T1000 (cell line): ENCODE measurements around the gene ADRB2.
A peak's percentile ranks its signal among the peaks of the same experiment; 100 is the strongest.
"Not testable (repeated sequence)": the region's sequence is repeated elsewhere in the genome, so short reads cannot be mapped to it uniquely, and the experiment has no call there.

Source experiments
- DNase-seq: peaks from one replicate; lab custom pipeline; 2025; ENCODE audit warnings: mixed read lengths; lab: John Stamatoyannopoulos, UW

ADRB2 gene

DNA sequence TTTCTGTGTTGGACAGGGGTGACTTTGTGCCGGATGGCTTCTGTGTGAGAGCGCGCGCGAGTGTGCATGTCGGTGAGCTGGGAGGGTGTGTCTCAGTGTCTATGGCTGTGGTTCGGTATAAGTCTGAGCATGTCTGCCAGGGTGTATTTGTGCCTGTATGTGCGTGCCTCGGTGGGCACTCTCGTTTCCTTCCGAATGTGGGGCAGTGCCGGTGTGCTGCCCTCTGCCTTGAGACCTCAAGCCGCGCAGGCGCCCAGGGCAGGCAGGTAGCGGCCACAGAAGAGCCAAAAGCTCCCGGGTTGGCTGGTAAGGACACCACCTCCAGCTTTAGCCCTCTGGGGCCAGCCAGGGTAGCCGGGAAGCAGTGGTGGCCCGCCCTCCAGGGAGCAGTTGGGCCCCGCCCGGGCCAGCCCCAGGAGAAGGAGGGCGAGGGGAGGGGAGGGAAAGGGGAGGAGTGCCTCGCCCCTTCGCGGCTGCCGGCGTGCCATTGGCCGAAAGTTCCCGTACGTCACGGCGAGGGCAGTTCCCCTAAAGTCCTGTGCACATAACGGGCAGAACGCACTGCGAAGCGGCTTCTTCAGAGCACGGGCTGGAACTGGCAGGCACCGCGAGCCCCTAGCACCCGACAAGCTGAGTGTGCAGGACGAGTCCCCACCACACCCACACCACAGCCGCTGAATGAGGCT is at the start of gene ADRB2:
Gene ADRB2 (plus strand): TSS at position 559 of the 686 bp plus-strand sequence. CDS start 221 bp downstream, outside the sequence.
- peak; percentile 89 for DNase-seq

DNA sequence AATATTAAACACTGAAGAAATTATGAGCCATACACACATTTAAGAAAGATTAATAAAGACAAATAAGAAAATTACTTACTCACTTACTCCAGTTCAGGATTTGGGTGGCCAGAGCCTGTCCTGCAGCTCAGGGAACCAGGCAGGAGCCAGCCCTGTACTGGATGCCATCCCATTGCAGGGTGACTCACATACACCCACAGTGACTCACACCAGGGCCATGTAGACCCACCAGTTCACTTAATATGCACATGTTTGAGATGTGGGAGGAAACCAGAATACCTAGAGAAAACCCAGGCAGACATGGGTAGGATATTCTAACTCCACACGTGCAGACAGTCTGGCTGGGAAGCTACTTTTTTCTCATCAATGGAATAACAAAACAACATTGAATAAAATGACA is 49.6 kb upstream of the ADRB2 start:
- peak; percentile 41 for DNase-seq

DNA sequence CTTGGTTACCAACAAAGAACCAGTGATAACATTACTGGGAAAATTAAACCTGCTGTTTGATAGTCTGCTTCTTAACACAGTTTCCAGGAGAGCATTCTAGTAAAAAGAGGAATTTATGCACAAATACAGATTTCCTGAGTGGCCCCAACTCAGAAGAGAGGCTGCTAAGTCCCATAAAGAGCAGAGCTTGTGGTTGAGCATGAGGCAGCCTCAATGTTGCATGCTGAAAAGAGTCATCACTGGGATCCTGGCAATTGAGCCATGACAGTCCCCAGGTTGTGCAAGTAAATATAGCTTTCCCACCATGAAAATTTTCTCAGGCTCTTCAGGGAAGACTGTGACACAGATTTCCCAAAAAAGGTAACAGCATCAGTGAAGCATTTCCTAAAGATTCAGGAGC is 47.5 kb upstream of the ADRB2 start:
- DNase-seq, result no peak

DNA sequence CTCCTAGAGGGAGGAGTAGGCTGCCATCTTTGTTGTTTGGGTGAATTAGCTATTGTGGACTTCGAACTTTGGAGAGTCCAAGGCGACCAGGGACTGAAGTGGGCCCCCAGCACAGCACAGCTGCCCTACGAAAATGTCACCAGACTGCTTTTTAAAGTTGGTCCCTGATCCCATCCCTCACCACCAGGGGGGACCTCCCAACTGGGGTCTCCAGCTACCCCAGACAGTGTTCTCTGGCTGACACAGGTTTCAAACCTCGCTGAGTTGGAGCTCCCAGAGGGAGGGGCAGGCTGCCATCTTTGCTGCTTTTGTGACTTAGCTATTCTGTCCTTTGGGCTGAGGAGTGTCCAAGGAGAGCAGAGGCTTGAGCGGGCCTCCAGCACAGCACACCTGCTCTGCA is 45.7 kb upstream of the ADRB2 start:
- DNase-seq, result no peak

DNA sequence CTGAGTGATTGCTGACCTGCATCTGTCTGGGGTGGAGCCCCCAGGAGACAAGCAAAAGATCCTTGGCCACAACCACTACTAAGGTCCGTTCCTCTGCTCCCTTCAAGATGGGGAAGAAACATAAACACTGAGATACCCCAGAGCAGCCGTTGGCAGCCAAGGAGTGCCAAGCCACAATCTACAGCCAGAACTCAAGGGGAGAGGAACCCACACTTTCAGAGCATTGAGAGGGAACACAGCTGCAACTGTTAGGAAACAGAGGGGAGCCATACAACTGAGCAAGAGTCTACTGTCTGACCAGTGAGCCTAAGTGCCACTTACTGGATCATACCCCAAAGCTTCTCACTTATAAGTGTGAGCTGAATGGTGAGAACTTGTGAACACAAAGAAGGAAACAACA is 44.6 kb upstream of the ADRB2 start:
- DNase-seq, result no peak

DNA sequence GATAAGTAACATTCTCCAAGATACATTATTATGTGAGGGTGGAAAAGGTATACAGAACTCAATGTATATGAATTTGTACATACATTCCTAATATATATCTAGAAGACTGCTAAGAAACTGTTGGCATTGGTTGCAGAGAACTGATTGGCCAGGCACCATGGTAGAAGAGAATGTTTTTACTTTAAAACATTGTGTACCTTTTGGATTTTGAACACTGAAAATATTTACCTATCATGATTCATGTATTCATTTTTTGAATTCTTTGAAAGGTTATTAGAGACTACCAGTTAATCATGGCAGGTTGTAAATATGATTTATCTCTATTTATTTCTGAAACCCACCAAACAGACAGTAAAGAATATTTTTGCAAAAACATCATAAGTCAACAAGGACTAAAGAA is 41.2 kb upstream of the ADRB2 start:
- no peak for DNase-seq

- DNase-seq, result no peak
Observed at GRCh38 chr5:148786456-148786855, 40.0 kb upstream of the ADRB2 start.

GRCh38 chr5:148788636-148789035 is 37.8 kb upstream of the ADRB2 start:
- DNase-seq, result no peak

GRCh38 chr5:148790545-148791333 is 35.7 kb upstream of the ADRB2 start:
- no peak for DNase-seq

GRCh38 chr5:148791334-148791667 is 35.1 kb upstream of the ADRB2 start:
- DNase-seq, result no peak

DNA sequence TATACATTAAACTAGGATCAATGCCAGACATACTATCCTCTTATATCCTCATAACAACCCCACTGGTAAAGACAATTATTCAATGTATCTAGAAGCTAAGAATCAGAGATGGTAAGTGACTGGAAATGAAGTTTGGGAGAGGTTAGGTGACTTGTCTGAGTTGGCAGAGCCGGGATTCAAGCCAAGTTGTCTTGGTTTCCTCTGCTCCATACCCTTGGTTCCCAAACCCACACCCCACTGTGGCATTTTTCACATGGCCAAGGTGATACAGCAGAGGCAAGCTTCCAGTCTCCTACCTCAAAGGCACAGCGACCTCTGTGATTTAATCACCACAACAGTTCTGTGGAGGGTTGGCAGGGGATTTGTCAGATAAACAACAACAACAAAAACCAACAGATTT is 34.7 kb upstream of the ADRB2 start:
- DNase-seq, result no peak

DNA sequence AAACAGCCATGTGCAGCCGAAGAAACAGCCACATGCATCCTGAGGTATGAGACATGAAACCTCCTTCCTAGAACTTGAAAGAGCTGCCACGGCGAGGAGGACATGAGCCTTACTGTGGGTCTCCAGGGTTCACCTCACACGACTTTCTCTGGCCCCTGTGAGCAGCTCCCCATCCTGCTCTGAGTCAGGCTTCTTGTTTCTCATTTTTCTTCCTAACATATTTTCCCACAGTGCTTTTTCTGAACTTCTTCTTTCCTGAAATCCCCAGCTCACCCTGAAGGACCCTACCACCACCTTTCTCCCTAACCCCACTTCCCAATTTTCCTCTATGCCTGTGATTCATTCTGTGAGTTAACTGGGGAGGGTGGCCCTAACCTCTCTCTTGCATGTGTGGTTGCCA is 33.7 kb upstream of the ADRB2 start:
- no peak for DNase-seq

DNA sequence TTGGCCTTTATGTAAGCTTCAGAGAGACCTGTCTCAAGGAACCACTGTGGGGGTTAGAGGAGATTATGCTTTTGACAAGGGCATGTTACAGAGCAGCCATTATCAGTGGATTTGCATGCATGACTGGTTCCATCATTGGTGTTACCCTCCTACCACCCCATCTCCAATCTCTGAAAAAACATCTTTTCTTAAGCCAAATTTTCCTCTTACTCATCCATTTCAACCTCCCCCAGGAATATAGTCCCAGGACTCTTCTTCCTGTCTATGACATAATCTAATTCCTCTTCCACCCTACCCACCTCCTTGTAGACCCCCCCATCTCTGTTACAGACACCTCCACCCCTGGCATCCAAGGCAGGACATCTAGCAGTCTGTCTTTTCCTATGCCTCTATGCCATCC is 33.1 kb upstream of the ADRB2 start:
- DNase-seq, result no peak

DNA sequence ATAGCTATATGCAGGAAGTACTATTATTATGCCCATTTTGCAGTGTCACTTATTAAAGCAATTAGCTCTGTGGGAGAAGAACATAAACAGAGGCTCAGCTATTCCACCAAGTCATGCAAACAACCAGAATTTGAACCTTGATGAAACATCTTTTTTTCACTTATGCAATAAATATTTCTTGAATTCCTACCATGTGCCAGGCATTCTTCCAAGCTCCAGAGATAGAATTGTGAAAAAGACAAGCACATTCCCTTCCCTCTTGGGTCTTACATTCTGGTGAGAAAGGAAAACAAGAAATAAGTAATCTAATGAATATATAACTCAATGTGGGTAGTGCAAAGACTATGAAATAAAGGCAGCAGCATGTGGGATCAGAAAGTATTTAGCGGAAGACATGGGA is 32.1 kb upstream of the ADRB2 start:
- no peak for DNase-seq

DNA sequence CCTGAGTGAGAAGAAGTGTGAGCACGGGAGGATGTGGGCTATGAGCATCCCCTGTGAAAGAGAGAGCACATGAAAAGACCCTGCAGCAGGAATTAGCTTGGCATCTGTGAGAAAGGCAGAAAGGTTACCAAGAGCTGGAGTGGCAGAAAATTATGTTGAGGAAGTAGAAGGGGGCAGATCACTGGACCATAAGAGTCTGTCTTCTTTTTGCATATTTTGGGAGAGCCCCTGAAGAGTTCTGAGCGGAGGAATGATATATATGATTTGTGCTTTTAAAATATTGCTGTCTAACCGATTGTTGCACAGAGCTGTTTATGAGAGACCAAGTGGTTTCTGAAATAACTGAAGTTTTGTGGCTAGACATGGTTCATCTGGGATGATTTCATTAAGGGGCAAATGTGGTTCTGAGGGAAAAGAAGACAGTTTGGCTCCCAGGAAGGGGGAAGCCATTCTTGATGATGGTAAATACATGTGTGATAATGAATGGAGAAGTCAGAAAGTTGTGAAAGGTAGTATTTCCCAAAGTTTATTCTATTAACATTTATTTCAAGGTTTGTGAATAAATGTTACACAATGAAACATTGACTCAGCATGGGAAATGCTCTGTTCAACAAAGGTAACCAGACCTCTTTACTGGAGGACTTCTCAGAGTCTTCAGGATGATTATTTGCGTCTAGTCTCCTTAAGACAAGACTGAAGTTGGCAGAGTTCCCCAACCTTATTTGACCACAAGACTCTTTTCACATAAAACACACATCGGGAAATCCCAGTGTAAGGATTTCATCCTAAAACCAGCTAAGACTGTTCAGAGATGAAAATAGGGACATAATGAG is 31.5 kb upstream of the ADRB2 start:
- DNase-seq, result no peak

GRCh38 chr5:148796936-148797335 is 29.5 kb upstream of the ADRB2 start:
- DNase-seq, result no peak

DNA sequence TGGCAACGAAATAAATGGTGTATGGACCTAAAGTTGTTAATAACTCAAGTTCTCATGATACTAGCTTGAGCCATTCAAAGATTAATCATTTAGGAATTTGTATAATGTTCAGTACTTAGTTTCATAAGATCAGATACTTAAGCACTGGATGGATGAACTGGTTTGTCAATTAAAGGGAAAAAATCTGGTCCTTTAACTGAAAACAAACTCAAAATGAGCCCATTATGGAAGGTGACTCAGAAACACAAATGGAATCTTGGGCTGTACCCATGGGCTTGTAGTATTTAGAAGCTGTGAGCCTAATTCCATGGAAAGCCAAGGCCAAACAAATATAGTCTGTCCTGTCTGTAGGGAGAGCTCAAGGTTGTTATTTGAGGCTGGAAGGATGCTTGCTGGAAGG is 27.6 kb upstream of the ADRB2 start:
- DNase-seq, result no peak

DNA sequence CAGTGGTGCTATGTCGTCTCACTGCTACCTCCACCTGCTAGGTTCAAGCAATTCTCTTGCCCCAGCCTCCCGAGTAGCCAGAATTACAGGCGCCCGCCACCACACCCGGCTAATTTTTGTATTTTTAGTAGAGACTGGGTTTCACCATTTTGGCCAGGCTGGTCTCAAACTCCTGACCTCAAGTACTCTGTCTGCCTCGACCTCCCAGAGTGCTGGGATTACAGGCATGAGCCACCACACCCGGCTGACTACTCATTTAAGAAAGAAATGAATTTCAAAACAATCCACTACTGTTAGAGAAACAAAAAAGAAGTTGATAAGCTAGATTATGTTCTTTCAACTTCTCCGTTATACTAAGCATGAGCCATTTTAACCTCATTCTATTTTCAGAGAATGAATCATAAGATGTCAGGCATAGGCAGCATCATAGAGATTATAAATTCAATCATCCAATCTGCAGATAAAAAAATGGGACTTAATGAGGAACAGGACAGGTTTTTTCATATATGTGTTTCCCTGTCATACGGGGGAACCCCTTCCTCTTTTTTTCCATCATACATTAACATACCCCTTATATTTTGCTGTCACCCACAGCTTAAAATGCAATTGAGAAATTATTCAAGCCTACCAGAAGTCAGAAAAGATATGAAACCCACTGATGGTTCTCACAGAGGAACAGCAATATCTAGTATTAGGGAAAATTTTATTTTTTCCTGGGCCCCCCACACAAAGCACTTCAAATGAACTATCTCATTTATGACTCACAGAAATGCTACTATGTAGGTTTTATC is 26.5 kb upstream of the ADRB2 start:
- no peak for DNase-seq

GRCh38 chr5:148801682-148802276 is 24.6 kb upstream of the ADRB2 start:
- DNase-seq, result no peak

GRCh38 chr5:148803451-148803850 is 23.0 kb upstream of the ADRB2 start:
- not testable (repeated sequence) for DNase-seq

DNA sequence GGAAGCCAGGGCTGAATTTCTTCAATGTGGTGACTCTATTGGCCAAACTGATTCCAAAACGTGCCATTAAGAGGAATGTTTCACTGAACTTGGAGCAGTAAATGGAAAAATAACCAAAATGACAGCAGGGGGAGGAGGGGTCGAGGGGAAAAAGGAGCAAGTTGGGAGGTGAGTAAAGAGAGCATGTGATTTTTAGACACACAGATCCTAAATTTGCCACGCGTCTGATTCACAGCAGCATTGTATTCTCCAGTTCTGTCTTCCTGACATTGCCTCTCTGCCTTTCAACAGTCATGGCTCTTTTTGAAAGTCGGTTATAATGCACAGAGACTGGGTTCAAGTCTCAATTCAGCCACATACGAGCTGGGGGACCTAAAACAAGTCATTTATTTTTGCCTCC is 22.0 kb upstream of the ADRB2 start:
- no peak for DNase-seq
